HepG2 (cell line): ENCODE measurements around the gene ZBTB34. TPM values are rescaled to one million over a fixed set of nuclear protein-coding genes. Genes with fewer than 3 reads are reported as not detected.

Experiments
- ATAC-seq: fragments of 200-7000 bp; cut with Tn5 transposase; 3 replicates; pipeline ENCODE4 v1.9.1; 2020; ENCODE audit warnings: mild to moderate bottlenecking, moderate library complexity
- BruUV-seq: library from RNA; stranded (reverse); fragments of 400-500 nt; replicated peaks from 2 replicates; lab custom pipeline; 2021; lab: Mats Ljungman, UMichigan
- CTCF ChIA-PET: fragments of 300-600 bp; formaldehyde crosslinking; extraction: SDS; loops from one replicate; lab custom pipeline; 2021; ENCODE audit warnings: low total read pairs, inconsistent platforms, low intra/inter-chr PET ratio; lab: Yijun Ruan, JAX
- POLR2A ChIA-PET: fragments of 350-600 bp; sonication (Branson Sonifier 250); formaldehyde crosslinking; loops from one replicate; lab custom pipeline; 2020; ENCODE audit warnings: antibody characterized with exemption, inconsistent platforms; lab: Yijun Ruan, JAX
- DNase-seq: peaks from one replicate; pipeline ENCODE4 v3.0.0-alpha.2; 2015; ENCODE audit warnings: low spot score
- FAIRE-seq: peaks from 3 replicates; lab custom pipeline; 2011; peaks lifted over from hg19 to GRCh38; lab: Jason Lieb, UNC
- H2AFZ ChIP-seq: one replicate; pipeline ENCODE4 v1.6.1; 2011; ENCODE audit warnings: low read length, inconsistent platforms
- H3K27ac ChIP-seq: fragments of 300-600 bp; 3 replicates; pipeline ENCODE4 v1.8.0; 2011; ENCODE audit warnings: mixed run types, mild to moderate bottlenecking, mixed read lengths, low read length, inconsistent platforms; ENCODE audit not compliant: insufficient read depth; ENCODE audit errors: extremely low read length
- H3K27me3 ChIP-seq, 2 experiments: fragments of 200-600 bp in 1 of 2; 2 replicates in 1 of 2; 3 replicates in 1 of 2; pipeline versions ENCODE4 v1.6.0 to v1.8.0; 2011; ENCODE audit warnings: low read length in 2 of 2, mild to moderate bottlenecking in 2 of 2, moderate library complexity in 2 of 2, inconsistent platforms in 1 of 2; ENCODE audit not compliant: insufficient read depth in 2 of 2, control insufficient read depth in 1 of 2
- H3K36me3 ChIP-seq, 2 experiments: fragments of 200-600 bp in 1 of 2; replicated peaks in 1 of 2; 2 replicates in 1 of 2; 3 replicates in 1 of 2; pipeline versions ENCODE4 v1.5.1 to v1.8.0; 2011; ENCODE audit warnings: low read length in 2 of 2, inconsistent platforms in 1 of 2; ENCODE audit not compliant: insufficient read depth in 2 of 2, control insufficient read depth in 1 of 2
- H3K4me1 ChIP-seq: 2 replicates; pipeline ENCODE4 v1.5.1; 2012; ENCODE audit warnings: low read length, inconsistent platforms; ENCODE audit not compliant: insufficient read depth
- H3K4me2 ChIP-seq: 2 replicates; pipeline ENCODE4 v1.6.0; 2011; ENCODE audit warnings: low read depth, low read length, inconsistent platforms
- H3K4me3 ChIP-seq, 3 experiments: fragments of 200-600 bp in 1 of 3; sonication (generic), shearing (Covaris generic) in 1 of 3; replicated peaks in 1 of 3; 2 replicates each; pipeline ENCODE4 v1.5.1; 2011 to 2016; ENCODE audit warnings: low read length in 3 of 3, inconsistent platforms in 2 of 3, low read depth in 2 of 3, mild to moderate bottlenecking in 2 of 3, control low read depth in 1 of 3, mixed read lengths in 1 of 3; ENCODE audit not compliant: insufficient read depth in 1 of 3
- H3K79me2 ChIP-seq: one replicate; pipeline ENCODE4 v1.6.1; 2011; ENCODE audit warnings: low read length, inconsistent platforms; ENCODE audit not compliant: insufficient read depth
- H3K9ac ChIP-seq: 2 replicates; pipeline ENCODE4 v1.6.0; 2011; ENCODE audit warnings: mild to moderate bottlenecking, low read depth, low read length, inconsistent platforms; ENCODE audit not compliant: insufficient read depth
- H3K9me3 ChIP-seq: 2 replicates; pipeline ENCODE4 v1.5.1; 2012; ENCODE audit warnings: mild to moderate bottlenecking, low read length
- H4K20me1 ChIP-seq: 2 replicates; pipeline ENCODE4 v1.6.0; 2011; ENCODE audit warnings: inconsistent platforms, mild to moderate bottlenecking, low read length, moderate library complexity; ENCODE audit not compliant: insufficient read depth
- ATF1 ChIP-seq: IDR thresholded peaks from 2 replicates; pipeline ENCODE4 v1.6.1; 2016; ENCODE audit warnings: mild to moderate bottlenecking, control low read depth
- HNF4A ChIP-seq: sonication (generic); formaldehyde crosslinking; IDR thresholded peaks from 2 replicates; pipeline ENCODE4 v1.4.0; 2020; ENCODE audit warnings: missing genetic modification reagents
- MTERF4 ChIP-seq: sonication (generic); formaldehyde crosslinking; IDR thresholded peaks from 2 replicates; pipeline ENCODE4 v1.8.0; 2023; ENCODE audit warnings: mild to moderate bottlenecking, missing genetic modification reagents
- PHF5A ChIP-seq: IDR thresholded peaks from one replicate; pipeline ENCODE4 v1.6.1; 2018; ENCODE audit warnings: low read depth, missing genetic modification reagents; ENCODE audit not compliant: unreplicated experiment
- RBFOX2 ChIP-seq: fragments of 200-400 bp; formaldehyde crosslinking; IDR thresholded peaks from 2 replicates; pipeline ENCODE4 v1.6.1; 2017; ENCODE audit warnings: low read depth, mild to moderate bottlenecking, low read length
- SALL2 ChIP-seq: sonication (generic); formaldehyde crosslinking; IDR thresholded peaks from 2 replicates; pipeline ENCODE4 v1.8.1; 2023; ENCODE audit warnings: mild to moderate bottlenecking, missing genetic modification reagents, inconsistent platforms
- ZNF251 ChIP-seq: sonication (generic); formaldehyde crosslinking; IDR thresholded peaks from 2 replicates; pipeline ENCODE4 v1.9.0; 2021; ENCODE audit warnings: mild to moderate bottlenecking, missing genetic modification reagents
- ZNF274 ChIP-seq: sonication (generic); formaldehyde crosslinking; IDR thresholded peaks from 2 replicates; pipeline ENCODE4 v1.5.1; 2020; ENCODE audit warnings: mild to moderate bottlenecking, missing genetic modification reagents
- ZNF280B ChIP-seq: sonication (generic); formaldehyde crosslinking; IDR thresholded peaks from 2 replicates; pipeline ENCODE4 v1.5.0; 2020; ENCODE audit warnings: missing genetic modification reagents, mild to moderate bottlenecking, borderline replicate concordance
- WGBS: methylation state at CpG from one replicate; pipeline ENCODE4 v1.1.6; 2017; ENCODE audit warnings: low lambda C conversion rate; 5-methylcytosine and 5-hydroxymethylcytosine counted together
- in situ Hi-C: cut with HindIII; loops from 2 replicates; pipeline ENCODE4 v1.10.0; 2017; ENCODE audit warnings: low pct_unique_long_range_greater_than_20kb; ENCODE audit not compliant: extremely low pct_ligation_motif_present
- intact Hi-C: fragments of 100-400 bp; cut with micrococcal nuclease; formaldehyde crosslinking; loops from one replicate; pipeline ENCODE4 v1.10.0; 2022; ENCODE audit not compliant: unreplicated experiment
- polyA plus RNA-seq, 8 experiments: library from polyadenylated mRNA; depleted of rRNA in 3 of 8; stranded (reverse) in 7 of 8; unstranded in 1 of 8; fragments of >200 nt; fragmentation: Illumina TruSeq in 4 of 8; extraction: Trizol in 4 of 8; gene quantifications; 2 replicates each; pipeline versions ENCODE4 v1.2.1 to v1.2.3, GENCODE V29; 2011 to 2016; ENCODE audit warnings: low read depth in 4 of 8, missing spikeins in 1 of 8, mixed read lengths in 1 of 8; ENCODE audit not compliant: insufficient read depth in 1 of 8
- total RNA-seq, 5 experiments: library from RNA; depleted of rRNA; stranded (reverse); fragments of >200 nt; fragmentation: Illumina TruSeq; extraction: Trizol; gene quantifications; 2 replicates each; pipeline ENCODE4 v1.2.3, GENCODE V29; 2016; ENCODE audit warnings: low read depth in 1 of 5
- TF ChIP-seq, protein P1 (sequence below), 2 experiments: sonication (generic) in 1 of 2; formaldehyde crosslinking in 1 of 2; IDR thresholded peaks; 2 replicates each; pipeline versions ENCODE4 v1.6.1 to v1.9.0; 2014 to 2022; ENCODE audit warnings: antibody characterized with exemption in 1 of 2, borderline replicate concordance in 1 of 2, inconsistent platforms in 1 of 2, low read depth in 1 of 2, missing genetic modification reagents in 1 of 2
- TF ChIP-seq, protein P2 (sequence below): sonication (generic); formaldehyde crosslinking; IDR thresholded peaks from 2 replicates; pipeline ENCODE4 v1.4.0; 2020; ENCODE audit warnings: low read depth, mild to moderate bottlenecking, missing genetic modification reagents

ZBTB34 gene
- total and polyA plus RNA-seq, 2 of the 13 experiments (the other 11 are each of a cell fraction or from before 2014, with no cell fraction given), result 5.9 to 8.7 TPM

- DNase-seq (peak; percentile 88), FAIRE-seq (peak; percentile 61), ATAC-seq (peak; percentile 95)
- Histone ChIP-seq H3K27me3 (0 out of 5 replicates have a peak, but pooled peaks cover 0 to 6% of the 10 kb centered on the region in 2 experiments), H3K4me1 (peaks cover 42% of the 10 kb centered on the region), H3K79me2 (no peaks in the 10 kb centered on the region), H3K4me2 (peak within 1 kb of the TSS; percentile 93), H4K20me1 (no peaks in the 10 kb centered on the region), H3K27ac (no peak within 1 kb of the TSS), H3K4me3 (peak within 1 kb of the TSS; percentile 63 to 83 (median 69)), H3K36me3 (no peaks in the 10 kb centered on the region), H3K9me3 (no peaks in the 10 kb centered on the region), H3K9ac (peak within 1 kb of the TSS; percentile 60), H2AFZ (no peak within 1 kb of the TSS)
- in situ Hi-C loops, result no loop called here
- 5% methylated on average over 16 of the region's 105 CpGs for WGBS
- intact Hi-C loops, result no loop called here
- POLR2A ChIA-PET, result interaction anchor here (0.5 to 1.5 kb wide), 2 partner anchors 110 to 1144 kb away, joined by 4 to 5 read pairs; partner anchors contain the start of gene ZBTB43
- no TSS peak for BruUV-seq
- CTCF ChIA-PET, result no interaction called here
- TF ChIP-seq RBFOX2 (peak; percentile 53; the same call in 1 of the 2 replicates), ZNF274 (CRISPR knock-in tag) (0 out of 2 replicates have a peak, but pooled peaks have one; percentile 54), ZNF280B (CRISPR knock-in tag) (no peak), SALL2 (CRISPR knock-in tag) (0 out of 2 replicates have a peak, but pooled peaks have one; percentile 56), ZNF251 (CRISPR knock-in tag) (no peak), ATF1 (CRISPR knock-in tag) (no peak), HNF4A (no peak), MTERF4 (CRISPR knock-in tag) (no peak), PHF5A (CRISPR knock-in tag) (no peak)
- TF ChIP-seq, protein P1, sequence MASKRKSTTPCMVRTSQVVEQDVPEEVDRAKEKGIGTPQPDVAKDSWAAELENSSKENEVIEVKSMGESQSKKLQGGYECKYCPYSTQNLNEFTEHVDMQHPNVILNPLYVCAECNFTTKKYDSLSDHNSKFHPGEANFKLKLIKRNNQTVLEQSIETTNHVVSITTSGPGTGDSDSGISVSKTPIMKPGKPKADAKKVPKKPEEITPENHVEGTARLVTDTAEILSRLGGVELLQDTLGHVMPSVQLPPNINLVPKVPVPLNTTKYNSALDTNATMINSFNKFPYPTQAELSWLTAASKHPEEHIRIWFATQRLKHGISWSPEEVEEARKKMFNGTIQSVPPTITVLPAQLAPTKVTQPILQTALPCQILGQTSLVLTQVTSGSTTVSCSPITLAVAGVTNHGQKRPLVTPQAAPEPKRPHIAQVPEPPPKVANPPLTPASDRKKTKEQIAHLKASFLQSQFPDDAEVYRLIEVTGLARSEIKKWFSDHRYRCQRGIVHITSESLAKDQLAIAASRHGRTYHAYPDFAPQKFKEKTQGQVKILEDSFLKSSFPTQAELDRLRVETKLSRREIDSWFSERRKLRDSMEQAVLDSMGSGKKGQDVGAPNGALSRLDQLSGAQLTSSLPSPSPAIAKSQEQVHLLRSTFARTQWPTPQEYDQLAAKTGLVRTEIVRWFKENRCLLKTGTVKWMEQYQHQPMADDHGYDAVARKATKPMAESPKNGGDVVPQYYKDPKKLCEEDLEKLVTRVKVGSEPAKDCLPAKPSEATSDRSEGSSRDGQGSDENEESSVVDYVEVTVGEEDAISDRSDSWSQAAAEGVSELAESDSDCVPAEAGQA (IDR thresholded peaks at IDR 0.05; ENCODE audit: low read depth), result no peak
- TF ChIP-seq, protein P1 (CRISPR knock-in tag; IDR thresholded peaks at IDR 0.05; ENCODE audit: borderline replicate concordance), result no peak
- TF ChIP-seq, protein P2, sequence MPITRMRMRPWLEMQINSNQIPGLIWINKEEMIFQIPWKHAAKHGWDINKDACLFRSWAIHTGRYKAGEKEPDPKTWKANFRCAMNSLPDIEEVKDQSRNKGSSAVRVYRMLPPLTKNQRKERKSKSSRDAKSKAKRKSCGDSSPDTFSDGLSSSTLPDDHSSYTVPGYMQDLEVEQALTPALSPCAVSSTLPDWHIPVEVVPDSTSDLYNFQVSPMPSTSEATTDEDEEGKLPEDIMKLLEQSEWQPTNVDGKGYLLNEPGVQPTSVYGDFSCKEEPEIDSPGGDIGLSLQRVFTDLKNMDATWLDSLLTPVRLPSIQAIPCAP, result no peak
Measured at GRCh38 chr9:126914458-126915280, 54.2 kb downstream of the ZBTB34 start, which contains the start of gene RALGPS1. Gene RALGPS1 (plus strand): TSS chr9:126914782. CDS start chr9:126962290, 47,508 bp downstream.
